GM21515 (cell line): Measurements from ENCODE around the gene CPT1C.

ENCODE experiments used
- ATAC-seq: cut with Tn5 transposase; IDR thresholded peaks from one replicate; pipeline ENCODE4 v1.9.1; 2021; ENCODE audit not compliant: unreplicated experiment

The CPT1C gene

DNA sequence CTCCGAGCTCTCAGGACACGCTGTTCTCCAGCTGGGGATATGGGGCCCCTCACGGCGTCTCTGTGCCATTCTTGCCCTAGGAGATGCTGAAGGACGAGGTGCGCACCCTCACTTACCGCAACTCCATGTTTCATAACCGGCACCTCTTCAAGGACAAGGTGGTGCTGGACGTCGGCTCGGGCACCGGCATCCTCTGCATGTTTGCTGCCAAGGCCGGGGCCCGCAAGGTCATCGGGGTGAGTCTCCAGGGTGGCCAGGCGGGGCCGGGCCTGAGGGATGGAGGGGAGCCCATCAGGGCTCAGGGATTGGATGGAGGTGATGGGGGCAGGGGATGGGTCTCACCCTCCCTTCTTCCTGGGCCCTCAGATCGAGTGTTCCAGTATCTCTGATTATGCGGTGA, 9.1 kb upstream of the CPT1C start:
- no peak for ATAC-seq

DNA sequence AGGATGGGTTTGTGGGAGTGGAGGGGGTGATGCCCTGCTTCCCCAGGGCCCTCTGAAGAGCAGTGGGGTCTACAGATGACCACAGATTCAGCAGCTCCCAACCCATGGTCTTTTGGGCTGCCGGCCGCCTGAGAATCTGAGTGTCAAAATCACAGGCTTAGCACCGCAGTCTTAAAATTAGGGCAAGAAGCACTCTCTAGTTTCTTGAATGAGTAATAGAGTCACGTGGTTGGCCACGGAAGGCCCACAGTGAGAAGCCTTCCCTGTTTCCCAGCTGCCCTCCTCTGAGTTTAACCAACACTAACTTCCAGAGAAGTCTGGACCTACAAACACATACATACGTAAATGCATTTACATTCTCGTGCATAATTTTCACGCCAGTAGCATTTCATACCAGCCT, 8.6 kb upstream of the CPT1C start:
- ATAC-seq = no peak

DNA sequence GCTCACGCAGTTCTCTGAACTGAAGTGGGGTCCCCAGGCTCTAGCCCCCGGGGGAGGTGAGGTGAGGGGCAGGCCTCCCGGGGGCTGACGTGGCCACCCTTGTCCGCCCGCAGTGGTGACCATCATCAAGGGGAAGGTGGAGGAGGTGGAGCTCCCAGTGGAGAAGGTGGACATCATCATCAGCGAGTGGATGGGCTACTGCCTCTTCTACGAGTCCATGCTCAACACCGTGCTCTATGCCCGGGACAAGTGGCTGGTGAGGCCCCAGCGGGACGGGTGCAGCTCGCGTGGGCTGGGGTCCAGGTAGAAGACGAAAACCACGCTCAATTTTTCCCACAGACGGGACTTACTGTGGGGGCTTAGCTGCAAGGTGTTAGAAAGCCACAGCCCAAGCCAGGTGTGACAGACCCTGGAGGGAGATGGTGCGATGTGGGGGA, 7.1 kb upstream of the CPT1C start:
- ATAC-seq = no peak

DNA sequence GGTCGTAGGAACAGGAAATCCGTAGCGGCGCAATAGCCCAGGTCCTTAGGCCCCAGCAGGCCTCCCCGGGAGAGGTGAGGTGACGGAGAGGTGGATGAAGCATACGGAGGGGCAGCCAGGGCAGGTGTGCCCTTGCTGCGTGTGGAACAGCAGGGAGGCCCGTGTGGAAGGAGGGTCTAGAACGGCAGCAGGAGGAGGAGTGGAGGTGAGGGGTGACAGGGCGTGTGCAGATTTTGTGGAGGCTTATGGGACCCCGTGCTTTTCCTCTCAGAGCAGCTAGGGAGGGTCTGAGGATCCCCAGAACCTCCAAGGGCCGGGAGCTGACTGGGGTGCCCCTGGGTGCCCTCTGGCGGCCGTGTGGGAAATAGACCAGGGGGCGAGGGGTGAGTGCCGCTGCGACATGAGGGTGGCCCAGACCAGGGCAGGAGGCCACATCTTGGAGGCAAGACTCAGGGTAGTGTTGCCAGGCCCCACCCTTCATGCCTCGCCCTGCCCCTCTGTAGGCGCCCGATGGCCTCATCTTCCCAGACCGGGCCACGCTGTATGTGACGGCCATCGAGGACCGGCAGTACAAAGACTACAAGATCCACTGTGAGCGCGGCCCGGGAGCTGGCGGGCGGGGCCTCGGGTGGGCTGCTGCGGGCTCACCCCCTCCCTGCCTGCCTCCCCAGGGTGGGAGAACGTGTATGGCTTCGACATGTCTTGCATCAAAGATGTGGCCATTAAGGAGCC, 6.5 kb upstream of the CPT1C start:
- no peak for ATAC-seq

DNA sequence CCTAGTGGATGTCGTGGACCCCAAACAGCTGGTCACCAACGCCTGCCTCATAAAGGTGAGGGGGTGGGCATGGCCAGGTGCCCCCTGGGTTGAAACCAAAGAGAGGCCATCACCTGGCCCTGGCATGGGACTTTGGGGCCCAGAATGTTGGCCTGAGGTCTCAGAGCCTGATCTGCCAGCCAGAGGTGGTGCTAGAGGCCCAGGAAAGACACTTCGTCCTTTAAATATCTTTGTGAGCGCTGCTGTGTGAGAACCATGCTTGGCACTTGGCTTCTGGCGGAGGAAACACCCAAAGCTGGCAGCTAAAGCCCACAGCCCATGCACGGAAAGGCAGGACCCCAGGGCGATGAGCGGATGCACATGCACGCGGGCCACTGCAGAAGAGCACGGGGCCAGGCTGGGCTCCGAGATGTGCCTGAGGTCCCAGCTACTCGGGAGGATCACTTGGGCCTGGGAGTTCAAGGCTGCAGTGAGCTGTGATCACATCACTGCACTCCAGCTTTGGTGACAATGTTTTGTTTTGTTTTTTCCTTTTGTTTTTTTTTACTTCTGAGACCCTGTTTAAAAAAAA, 5.8 kb upstream of the CPT1C start:
- ATAC-seq = no peak

DNA sequence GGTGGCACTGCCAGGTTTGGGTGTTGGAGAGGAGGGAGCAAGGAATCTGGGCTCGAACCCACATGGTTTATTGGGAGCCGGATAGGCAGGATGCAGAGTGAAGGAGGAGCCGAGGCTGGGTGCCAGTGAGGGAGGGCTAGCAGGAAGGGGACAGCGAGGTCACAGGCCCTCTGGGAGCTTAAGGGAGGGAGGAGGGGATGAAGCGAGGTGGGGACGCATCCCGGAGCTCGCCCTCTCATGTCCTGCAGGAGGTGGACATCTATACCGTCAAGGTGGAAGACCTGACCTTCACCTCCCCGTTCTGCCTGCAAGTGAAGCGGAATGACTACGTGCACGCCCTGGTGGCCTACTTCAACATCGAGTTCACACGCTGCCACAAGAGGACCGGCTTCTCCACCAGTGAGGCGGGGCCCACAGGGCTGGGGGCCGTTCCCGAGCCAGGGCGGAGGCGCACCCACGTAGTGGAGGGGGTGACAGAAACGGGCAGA, 5.0 kb upstream of the CPT1C start:
- ATAC-seq = no peak

DNA sequence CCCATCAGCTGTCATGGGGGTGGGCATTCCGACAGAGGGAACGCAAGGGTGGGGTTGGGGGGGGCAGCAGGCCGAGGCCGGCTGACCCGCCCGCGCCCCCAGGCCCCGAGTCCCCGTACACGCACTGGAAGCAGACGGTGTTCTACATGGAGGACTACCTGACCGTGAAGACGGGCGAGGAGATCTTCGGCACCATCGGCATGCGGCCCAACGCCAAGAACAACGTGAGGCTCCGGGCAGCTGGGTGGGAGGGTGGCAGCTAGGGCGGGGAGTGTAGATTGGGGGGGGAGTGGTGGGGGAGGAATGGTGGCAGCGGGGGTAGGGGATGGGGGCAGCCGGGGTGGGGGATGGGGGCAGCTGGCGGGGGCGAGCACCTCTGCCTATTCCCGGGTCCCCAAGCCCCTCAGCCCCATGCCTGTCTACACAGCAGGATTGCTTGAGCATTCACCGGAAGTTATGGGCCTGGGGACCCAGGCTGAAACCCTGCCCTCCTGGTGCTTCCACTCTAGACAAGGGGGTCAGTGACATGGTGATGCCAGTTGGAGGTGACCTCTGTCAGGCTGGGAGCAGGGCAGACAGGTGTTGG, 4.3 kb upstream of the CPT1C start:
- no peak for ATAC-seq

DNA sequence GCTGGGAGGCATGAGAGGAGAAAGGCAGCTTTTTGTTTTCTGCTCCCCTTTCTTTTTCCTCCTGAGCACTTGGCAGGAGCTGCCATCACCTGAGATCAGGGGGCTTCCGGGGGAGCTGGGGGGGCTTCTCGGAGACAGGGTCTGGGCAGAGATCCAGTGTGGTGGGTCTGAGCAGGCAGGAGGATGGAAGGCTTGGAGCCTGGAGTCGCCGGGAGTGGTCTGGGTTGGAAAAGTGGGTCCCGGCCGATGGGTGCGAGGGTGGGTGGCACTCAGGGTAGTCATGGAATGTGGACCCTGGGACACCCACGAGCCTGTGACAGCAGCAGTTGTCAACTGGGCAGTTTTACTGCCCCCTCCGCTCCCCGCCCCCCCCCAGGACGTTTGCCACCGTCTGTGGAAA, 3.8 kb upstream of the CPT1C start:
- no peak for ATAC-seq

DNA sequence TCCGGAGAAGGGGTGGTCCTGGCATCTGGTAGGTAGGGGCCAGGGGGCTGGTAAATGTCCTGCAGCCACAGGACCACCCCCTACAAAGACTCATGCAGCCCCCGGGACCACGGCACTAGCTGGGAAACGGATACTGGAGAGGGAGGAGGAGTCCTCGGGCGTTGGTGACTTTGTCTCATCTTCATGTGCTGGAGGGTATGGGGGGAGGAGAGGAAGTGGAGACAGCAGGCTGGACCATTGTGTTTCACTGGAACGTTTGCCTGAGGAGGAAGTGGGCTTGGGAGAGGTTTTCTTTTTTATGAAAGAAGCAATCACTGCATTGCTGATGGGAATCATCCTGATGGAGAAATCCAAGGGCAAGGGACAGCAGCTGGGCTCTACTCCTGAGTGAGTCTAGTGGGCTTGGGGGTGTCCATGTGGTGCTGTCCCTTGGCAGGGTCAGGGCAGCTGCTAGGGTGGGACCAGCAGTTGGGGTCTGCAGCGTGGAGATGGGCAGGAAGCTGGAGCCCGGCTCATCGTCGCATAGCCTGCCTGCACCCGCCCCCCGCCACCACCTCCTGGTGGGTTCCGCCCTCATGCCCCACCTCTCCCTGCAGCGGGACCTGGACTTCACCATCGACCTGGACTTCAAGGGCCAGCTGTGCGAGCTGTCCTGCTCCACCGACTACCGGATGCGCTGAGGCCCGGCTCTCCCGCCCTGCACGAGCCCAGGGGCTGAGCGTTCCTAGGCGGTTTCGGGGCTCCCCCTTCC, 3.2 kb upstream of the CPT1C start:
- ATAC-seq = no peak

DNA sequence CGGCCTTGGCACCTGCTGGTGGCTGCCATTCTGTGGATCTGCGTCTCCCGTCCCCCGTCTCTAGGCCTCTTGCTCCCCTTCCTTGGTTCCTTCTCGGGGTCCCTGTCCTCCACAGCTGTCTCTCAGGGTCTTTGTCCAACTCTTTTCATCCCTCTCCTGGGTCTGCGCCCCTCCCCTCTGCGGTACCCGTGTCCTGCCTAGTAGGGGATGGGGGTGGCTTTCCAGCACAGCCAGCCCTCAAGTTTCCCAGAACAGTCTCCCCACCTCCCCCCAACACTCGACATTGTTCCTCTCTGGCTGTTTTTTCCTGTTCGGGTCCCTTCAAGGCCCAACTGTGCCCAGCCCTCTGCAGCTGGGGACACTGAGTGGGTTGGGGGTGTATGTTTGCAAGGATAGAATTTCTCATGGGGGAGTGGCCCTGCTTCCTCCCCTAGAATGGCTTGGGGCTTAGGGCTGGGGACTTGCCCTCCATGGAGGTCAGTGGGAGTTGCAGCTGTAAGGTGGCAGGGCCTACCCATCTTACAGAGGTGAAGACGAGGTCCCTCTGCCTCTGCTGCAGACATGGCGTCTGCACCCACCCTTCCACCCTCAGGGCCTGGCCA, 2.3 kb upstream of the CPT1C start:
- no peak for ATAC-seq

DNA sequence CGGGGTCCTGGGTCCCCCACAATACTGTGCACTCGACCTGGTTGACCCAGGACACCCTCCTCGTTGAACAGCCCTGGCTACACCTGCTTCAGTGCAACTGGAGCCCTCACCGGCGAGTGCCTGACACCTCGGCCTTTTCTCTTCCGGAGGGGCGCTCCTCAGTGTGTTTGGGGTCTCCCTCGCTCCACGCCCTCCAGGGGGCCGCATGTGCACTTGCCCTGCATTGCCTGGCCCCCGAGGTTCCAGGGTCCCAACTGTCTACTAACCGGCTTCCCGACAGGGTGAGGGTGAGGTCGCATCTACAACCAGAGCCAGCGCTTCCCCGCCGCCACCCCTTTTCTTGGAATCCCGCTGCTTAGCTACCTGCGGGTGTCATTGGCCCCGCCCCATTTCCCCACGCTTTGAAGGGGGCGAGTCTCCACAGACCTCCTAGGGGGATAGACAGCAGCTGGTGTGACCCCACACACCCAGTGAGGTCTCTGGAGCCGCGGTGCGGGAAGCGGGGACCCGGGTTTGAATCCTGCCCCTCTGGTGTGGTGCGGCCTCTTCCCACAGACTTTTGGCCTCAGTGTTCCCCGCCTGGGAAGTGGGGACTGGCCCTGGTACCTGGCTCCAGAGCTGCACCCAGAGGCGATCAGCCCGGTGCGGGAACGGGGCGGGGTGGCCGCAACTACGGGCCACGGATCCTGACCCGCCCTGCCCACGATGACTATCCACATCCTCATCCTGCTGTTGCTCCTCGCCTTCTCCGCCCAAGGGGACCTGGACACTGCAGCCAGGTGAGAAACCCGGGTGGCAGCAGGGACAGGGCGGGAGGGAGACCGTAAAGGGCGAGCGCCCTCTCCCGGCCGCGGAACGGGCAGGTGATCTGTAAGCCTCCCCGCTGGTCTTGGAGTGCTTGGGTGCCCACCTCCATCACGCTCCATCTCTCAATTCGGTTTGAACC, 1.5 kb upstream of the CPT1C start, which contains the start of gene ADM5:
ADM5 (plus strand) TSS at position 462 of the 946 bp plus-strand sequence; CDS start at position 706, 244 bp downstream.
- ATAC-seq = no peak

DNA sequence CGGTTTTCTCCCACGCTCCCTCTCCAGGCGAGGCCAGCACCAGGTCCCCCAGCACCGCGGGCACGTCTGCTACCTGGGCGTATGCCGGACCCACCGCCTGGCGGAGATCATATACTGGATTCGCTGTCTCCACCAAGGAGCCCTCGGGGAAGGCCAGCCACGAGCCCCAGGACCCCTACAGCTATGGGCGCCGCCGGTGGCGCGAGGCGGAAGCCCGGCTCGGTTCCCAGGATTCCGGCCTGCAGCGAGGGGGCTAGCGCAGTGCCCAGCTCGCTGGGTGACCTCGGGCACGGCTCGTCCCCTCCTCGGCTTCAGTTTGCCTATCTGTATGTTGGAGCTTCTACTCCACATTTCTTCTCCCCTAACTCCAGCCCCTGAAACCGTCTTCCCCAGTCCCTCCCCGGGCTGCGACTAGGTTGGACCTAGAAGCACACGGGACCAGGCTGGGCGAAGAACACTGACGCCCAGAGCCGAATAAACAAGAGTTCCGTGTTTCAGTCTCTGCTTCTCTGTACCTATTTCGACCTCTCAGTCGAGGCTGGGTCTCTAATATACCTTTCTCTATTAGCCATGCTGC, 749 bp upstream of the CPT1C start:
- no peak for ATAC-seq

DNA sequence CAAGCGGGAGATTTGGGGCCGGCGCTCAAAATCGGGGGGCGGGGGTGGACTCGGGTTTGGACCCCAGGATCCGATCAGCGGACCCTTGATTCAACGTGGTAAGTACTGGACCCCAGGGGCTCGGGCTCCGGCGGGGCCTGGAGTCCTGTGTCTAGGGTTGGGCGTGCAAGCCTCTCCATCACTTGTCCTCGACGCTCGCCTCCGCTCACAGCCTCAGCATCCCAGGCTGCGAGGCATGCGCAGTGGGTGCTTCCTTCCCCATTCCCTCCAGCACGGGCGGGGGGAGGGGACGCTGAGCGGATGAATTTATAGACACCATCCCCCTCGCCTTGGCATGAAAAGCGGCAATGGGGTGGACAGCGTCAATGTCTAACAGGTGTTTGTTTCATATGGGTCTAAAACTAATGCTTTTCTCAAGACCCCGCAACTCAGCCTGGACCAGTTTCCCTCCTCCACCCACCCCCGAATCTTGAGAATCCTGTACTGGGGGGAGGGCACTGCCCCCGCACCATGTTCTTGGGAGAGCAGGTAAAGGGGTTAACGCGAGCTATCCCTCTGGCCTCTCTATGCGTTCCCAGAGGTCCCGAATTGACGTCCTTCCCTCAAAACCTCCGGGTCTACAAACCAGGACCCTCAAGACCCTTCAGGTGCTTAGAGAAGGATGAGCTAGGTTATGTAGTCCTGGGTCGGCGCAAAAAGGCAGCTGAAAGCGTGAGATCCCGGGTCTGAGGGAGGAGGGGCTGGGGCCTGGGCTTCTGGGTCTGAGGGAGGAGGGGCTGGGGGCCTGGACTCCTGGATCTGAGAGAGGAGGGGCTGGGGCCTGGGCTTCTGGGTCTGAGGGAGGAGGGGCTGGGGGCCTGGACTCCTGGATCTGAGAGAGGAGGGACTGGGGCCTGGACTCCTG, 579 bp downstream of the CPT1C start:
- no peak for ATAC-seq

DNA sequence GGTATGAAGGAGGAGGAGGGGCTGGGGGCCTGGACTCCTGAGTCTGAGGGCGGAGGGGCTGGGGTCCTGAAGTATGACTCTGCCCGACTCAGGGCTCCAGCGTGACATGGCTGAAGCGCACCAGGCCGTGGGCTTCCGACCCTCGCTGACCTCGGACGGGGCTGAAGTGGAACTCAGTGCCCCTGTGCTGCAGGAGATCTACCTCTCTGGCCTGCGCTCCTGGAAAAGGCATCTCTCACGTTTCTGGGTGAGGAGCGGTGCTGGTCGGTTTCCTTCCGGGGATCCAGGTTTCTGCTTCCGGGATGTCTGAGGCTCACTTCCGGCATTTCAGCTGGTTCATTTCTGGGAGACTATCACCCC, 1.2 kb downstream of the CPT1C start:
- no peak for ATAC-seq

DNA sequence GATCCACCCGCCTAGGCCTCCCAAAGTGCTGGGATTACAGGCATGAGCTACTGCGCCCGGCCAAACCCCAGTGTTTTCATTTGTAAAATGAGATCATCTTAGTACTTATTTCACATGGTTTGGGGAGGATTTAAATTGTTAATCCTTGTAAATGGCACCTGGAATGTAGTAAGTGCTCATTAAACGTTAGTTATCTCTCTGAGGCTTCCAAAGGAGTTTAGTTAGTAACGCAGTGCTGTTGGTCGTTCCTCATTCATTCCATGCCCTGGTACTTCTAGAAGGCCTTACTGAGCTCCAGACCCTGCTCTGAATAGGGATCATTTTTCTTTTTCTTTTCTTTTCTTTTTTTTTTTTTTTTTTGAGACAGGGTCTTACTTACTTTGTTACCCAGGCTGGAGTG, 5.2 kb downstream of the CPT1C start:
- ATAC-seq = no peak

DNA sequence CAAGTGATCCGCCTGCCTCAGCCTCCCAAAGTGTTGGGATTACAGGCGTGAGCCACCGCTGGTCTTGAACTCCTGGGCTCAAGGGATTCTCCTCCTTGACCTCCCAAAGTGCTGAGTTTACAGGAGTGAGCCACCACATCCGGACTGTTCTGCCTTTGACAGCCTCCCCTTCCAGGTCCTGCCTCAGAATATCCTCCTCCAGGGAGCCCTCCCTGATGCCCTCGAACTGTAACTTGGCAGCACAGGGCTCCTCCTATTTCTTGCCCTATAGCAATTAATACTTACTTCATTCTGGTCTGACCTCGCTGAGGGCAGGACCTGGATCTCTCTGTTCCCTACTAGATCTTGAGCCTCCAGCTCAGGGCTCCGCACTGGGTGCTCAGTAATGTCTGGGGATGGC, 5.9 kb downstream of the CPT1C start:
- no peak for ATAC-seq

DNA sequence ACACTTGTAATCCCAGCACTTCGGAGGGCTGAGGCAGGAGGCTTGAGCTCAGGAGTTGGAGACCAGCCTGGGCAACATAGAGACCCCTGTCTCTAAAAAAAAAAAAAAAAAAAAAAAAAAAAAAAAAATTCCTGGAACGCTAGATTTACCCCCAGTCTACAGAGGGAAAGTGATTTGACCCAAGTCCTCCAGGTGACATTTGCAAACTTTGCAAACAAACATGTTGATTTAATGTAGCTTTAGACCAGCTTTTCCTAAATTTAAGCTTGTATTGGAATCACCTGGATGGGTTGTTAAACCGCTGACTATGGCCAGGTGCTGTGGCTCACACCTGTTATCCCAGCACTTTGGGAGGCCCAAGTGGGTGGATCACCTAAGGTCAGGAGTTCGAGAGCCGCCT, 8.4 kb downstream of the CPT1C start:
- ATAC-seq = no peak

DNA sequence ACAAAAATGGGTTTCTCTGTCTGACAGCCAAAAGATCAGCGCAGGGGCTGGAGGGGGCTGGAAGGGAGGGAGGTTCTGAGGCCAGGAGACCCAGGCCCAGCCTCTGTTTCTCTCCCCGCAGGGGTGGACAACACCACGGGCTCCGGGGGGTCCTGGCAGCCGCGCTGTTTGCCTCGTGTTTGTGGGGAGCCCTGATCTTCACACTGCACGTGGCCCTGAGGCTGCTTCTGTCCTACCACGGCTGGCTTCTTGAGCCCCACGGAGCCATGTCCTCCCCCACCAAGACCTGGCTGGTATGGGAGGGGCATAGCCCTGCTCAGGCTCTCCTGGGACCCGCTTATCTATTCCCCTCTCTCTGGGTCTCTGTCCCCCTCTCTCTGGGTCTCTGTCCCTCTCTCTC, 9.6 kb downstream of the CPT1C start:
- no peak for ATAC-seq

DNA sequence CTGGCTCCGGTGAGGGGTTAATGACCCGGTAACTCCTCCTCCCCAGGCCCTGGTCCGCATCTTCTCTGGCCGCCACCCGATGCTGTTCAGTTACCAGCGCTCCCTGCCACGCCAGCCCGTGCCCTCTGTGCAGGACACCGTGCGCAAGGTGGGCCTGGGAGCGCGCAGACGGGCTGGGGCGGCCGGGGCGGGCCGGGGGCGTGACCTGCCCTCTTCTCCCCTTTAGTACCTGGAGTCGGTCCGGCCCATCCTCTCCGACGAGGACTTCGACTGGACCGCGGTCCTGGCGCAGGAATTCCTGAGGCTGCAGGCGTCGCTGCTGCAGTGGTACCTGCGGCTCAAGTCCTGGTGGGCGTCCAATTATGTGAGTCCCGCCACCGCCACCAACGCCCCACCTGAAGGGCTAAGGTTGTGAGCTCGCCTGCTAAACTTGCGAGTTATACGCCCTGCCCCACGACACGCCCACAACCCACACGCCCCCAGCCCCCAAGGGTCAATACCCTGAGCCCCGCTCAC, 10.4 kb downstream of the CPT1C start:
- no peak for ATAC-seq
